H1 (cell line): Measurements from ENCODE around the gene EML5. TPM values are rescaled to one million over a fixed set of nuclear protein-coding genes. Genes with fewer than 3 reads are reported as not detected.

ENCODE experiments used
- CTCF ChIA-PET: fragments of 300-600 bp; sonication (Branson Sonifier 250); formaldehyde crosslinking; loops from one replicate; lab custom pipeline; 2021; ENCODE audit not compliant: partially characterized antibody; lab: Charles Lee
- POLR2A ChIA-PET: fragments of 300-600 bp; sonication (Branson Sonifier 250); formaldehyde crosslinking; loops from one replicate; lab custom pipeline; 2021; ENCODE audit warnings: inconsistent platforms; ENCODE audit not compliant: partially characterized antibody; lab: Charles Lee
- DNase-seq, 2 experiments: peaks; one replicate each; pipeline versions ENCODE4 v3.0.0 to v3.0.0-alpha.2; 2010 to 2022; ENCODE audit warnings: low spot score in 2 of 2, low read depth in 1 of 2, mixed read lengths in 1 of 2
- FAIRE-seq: peaks from 2 replicates; lab custom pipeline; 2011; peaks lifted over from hg19 to GRCh38; lab: Jason Lieb, UNC
- H2AFZ ChIP-seq: 2 replicates; pipeline ENCODE4 v1.8.1; 2012; ENCODE audit warnings: low read length, inconsistent platforms
- H2AK5ac ChIP-seq: 2 replicates; pipeline ENCODE4 v1.6.1; 2013; ENCODE audit warnings: low read depth, low read length
- H2BK120ac ChIP-seq: replicated peaks from 2 replicates; pipeline ENCODE3; 2013; ENCODE audit warnings: low read depth, low read length, inconsistent platforms
- H2BK12ac ChIP-seq: 2 replicates; pipeline ENCODE4 v1.6.1; 2013; ENCODE audit warnings: low read depth, low read length
- H2BK15ac ChIP-seq: 2 replicates; pipeline ENCODE4 v1.6.1; 2013; ENCODE audit warnings: low read length
- H2BK20ac ChIP-seq: 2 replicates; pipeline ENCODE4 v1.6.1; 2013; ENCODE audit warnings: low read length
- H2BK5ac ChIP-seq: 2 replicates; pipeline ENCODE4 v1.6.1; 2013; ENCODE audit warnings: low read depth, low read length
- H3K14ac ChIP-seq: 2 replicates; pipeline ENCODE4 v1.6.1; 2013; ENCODE audit warnings: inconsistent platforms; ENCODE audit not compliant: insufficient read length
- H3K18ac ChIP-seq: 2 replicates; pipeline ENCODE4 v1.6.1; 2013; ENCODE audit warnings: low read length; ENCODE audit errors: extremely low read depth
- H3K23ac ChIP-seq: 2 replicates; pipeline ENCODE4 v1.6.1; 2013; ENCODE audit warnings: inconsistent platforms; ENCODE audit not compliant: insufficient read length
- H3K23me2 ChIP-seq: 2 replicates; pipeline ENCODE4 v1.6.1; 2013; ENCODE audit warnings: low read depth, low read length
- H3K27ac ChIP-seq: 2 replicates; pipeline ENCODE4 v1.6.1; 2011; ENCODE audit warnings: low read depth, low read length, inconsistent platforms
- H3K27me3 ChIP-seq, 4 experiments: replicated peaks in 1 of 4; 1 replicate in 1 of 4; 2 replicates in 3 of 4; pipeline versions ENCODE4 v1.6.1 to v1.8.1; 2011 to 2013; ENCODE audit warnings: low read length in 3 of 4, mild to moderate bottlenecking in 3 of 4, inconsistent platforms in 2 of 4, mixed read lengths in 2 of 4, moderate library complexity in 1 of 4; ENCODE audit not compliant: control insufficient read depth in 3 of 4, insufficient read depth in 3 of 4; ENCODE audit errors: extremely low read depth in 1 of 4
- H3K36me3 ChIP-seq, 4 experiments: 2 replicates each; pipeline versions ENCODE4 v1.6.1 to v1.8.1; 2011 to 2013; ENCODE audit warnings: mild to moderate bottlenecking in 4 of 4, low read length in 3 of 4, moderate library complexity in 2 of 4, control low read depth in 1 of 4, inconsistent platforms in 1 of 4; ENCODE audit not compliant: insufficient read depth in 4 of 4, control insufficient read depth in 2 of 4
- H3K4ac ChIP-seq: replicated peaks from 2 replicates; pipeline ENCODE3; 2013; ENCODE audit warnings: low read length, low read depth, mixed read lengths, inconsistent platforms; ENCODE audit not compliant: insufficient read length
- H3K4me1 ChIP-seq, 4 experiments: replicated peaks in 1 of 4; 1 replicate in 1 of 4; 2 replicates in 3 of 4; pipeline versions ENCODE4 v1.6.1 to v1.8.1; 2011 to 2013; ENCODE audit warnings: low read length in 3 of 4, inconsistent platforms in 2 of 4, mixed read lengths in 1 of 4; ENCODE audit not compliant: insufficient read depth in 4 of 4, control insufficient read depth in 3 of 4
- H3K4me2 ChIP-seq, 2 experiments: 2 replicates each; pipeline versions ENCODE4 v1.6.1 to v1.8.1; 2011 to 2013; ENCODE audit warnings: low read depth in 2 of 2, low read length in 2 of 2, control low read depth in 1 of 2, inconsistent platforms in 1 of 2, mild to moderate bottlenecking in 1 of 2; ENCODE audit not compliant: insufficient read depth in 1 of 2
- H3K4me3 ChIP-seq, 4 experiments: fragments of 200-600, 300-600 bp in 1 of 4; sonication (generic), shearing (Covaris generic), sonication (Bioruptor Twin) in 1 of 4; 2 replicates each; pipeline versions ENCODE4 v1.5.1 to v1.8.1; 2011 to 2016; ENCODE audit warnings: low read length in 4 of 4, low read depth in 3 of 4, control low read depth in 2 of 4, inconsistent platforms in 2 of 4, mild to moderate bottlenecking in 2 of 4, mixed read lengths in 1 of 4, moderate library complexity in 1 of 4; ENCODE audit not compliant: insufficient read depth in 2 of 4; ENCODE audit errors: extremely low read depth in 1 of 4
- H3K56ac ChIP-seq: replicated peaks from 2 replicates; pipeline ENCODE3; 2013; ENCODE audit warnings: low read depth, mild to moderate bottlenecking, mixed read lengths, low read length, inconsistent platforms; ENCODE audit not compliant: insufficient read length
- H3K79me1 ChIP-seq: 2 replicates; pipeline ENCODE4 v1.6.1; 2013; ENCODE audit warnings: low read depth, low read length, control low read depth
- H3K79me2 ChIP-seq, 2 experiments: 2 replicates each; pipeline versions ENCODE4 v1.6.1 to v1.8.1; 2012 to 2013; ENCODE audit warnings: low read length in 2 of 2, mild to moderate bottlenecking in 2 of 2, inconsistent platforms in 1 of 2; ENCODE audit not compliant: insufficient read depth in 2 of 2, control insufficient read depth in 1 of 2
- H3K9ac ChIP-seq, 4 experiments: replicated peaks in 1 of 4; 1 replicate in 1 of 4; 2 replicates in 3 of 4; pipeline versions ENCODE4 v1.6.1 to v1.8.1; 2011 to 2013; ENCODE audit warnings: low read depth in 3 of 4, low read length in 3 of 4, control low read depth in 2 of 4, mild to moderate bottlenecking in 2 of 4, moderate library complexity in 2 of 4, inconsistent platforms in 1 of 4; ENCODE audit errors: extremely low read depth in 1 of 4
- H3K9me3 ChIP-seq, 2 experiments: 2 replicates each; pipeline versions ENCODE4 v1.6.1 to v1.8.1; 2012 to 2013; ENCODE audit warnings: mild to moderate bottlenecking in 2 of 2, moderate library complexity in 2 of 2, control low read depth in 1 of 2, inconsistent platforms in 1 of 2, low read depth in 1 of 2, low read length in 1 of 2, mixed read lengths in 1 of 2; ENCODE audit not compliant: insufficient read depth in 2 of 2
- H4K20me1 ChIP-seq, 2 experiments: replicated peaks in 1 of 2; 2 replicates each; pipeline versions ENCODE3 to v1.8.1; 2011 to 2013; ENCODE audit warnings: inconsistent platforms in 2 of 2, low read length in 2 of 2, mild to moderate bottlenecking in 1 of 2; ENCODE audit not compliant: insufficient read depth in 2 of 2, control insufficient read depth in 1 of 2
- H4K5ac ChIP-seq: 2 replicates; pipeline ENCODE4 v1.6.1; 2013; ENCODE audit warnings: low read length, low read depth, mixed read lengths, inconsistent platforms; ENCODE audit not compliant: insufficient read length
- H4K8ac ChIP-seq: 2 replicates; pipeline ENCODE4 v1.8.0; 2013; ENCODE audit warnings: mild to moderate bottlenecking, moderate library complexity, low read length, inconsistent platforms; ENCODE audit not compliant: insufficient read depth; ENCODE audit errors: extremely low read depth
- H4K91ac ChIP-seq: replicated peaks from 2 replicates; pipeline ENCODE3; 2013; ENCODE audit warnings: low read length, mixed read lengths, inconsistent platforms; ENCODE audit not compliant: insufficient read length
- CREB1 ChIP-seq: IDR thresholded peaks from 2 replicates; pipeline ENCODE4 v1.6.1; 2012; ENCODE audit warnings: inconsistent platforms
- MAX ChIP-seq: IDR thresholded peaks from 2 replicates; pipeline ENCODE4 v1.6.1; 2012; ENCODE audit warnings: inconsistent platforms
- YY1 ChIP-seq: IDR thresholded peaks from 2 replicates; pipeline ENCODE4 v1.6.1; 2011; ENCODE audit warnings: low read depth, mild to moderate bottlenecking, low read length
- polyA plus RNA-seq, 7 experiments: library from polyadenylated mRNA; depleted of rRNA in 3 of 7; stranded (reverse) in 5 of 7; unstranded in 2 of 7; fragments of >200 nt in 5 of 7; fragments of 200-250 nt in 2 of 7; gene quantifications; 1 replicate in 5 of 7; 2 replicates in 1 of 7; 4 replicates in 1 of 7; pipeline versions ENCODE4 v1.2.1 to v1.2.3, GENCODE V29; 2011 to 2013; ENCODE audit warnings: missing spikeins in 2 of 7, mixed read lengths in 2 of 7
- total RNA-seq: library from RNA; stranded (reverse); fragmentation: NEBNext Ultra II Directional; extraction: Animal tissue kit (Norgen Biotek cat#: 25700); gene quantifications from 2 replicates; pipeline ENCODE4 v1.2.1, GENCODE V29; 2021

Gene EML5
- total and polyA plus RNA-seq, 2 of the 8 experiments (the other 6 are each of a cell fraction or from before 2014, with no cell fraction given) = 0.39 to 0.88 TPM

- Histone ChIP-seq H4K5ac (no peak overlapping the region), H3K4me1 (peaks cover 0 to 4% (median 1%) of the 10 kb centered on the region in 4 experiments; a peak in 2 of 7 replicates), H4K8ac (no peak overlapping the region), H3K23me2 (no peaks in the 10 kb centered on the region; the same call in 1 of the 2 replicates), H4K20me1 (peaks cover 0 to 8% of the 10 kb centered on the region in 2 experiments), H2BK20ac (no peak overlapping the region), H2BK120ac (no peak overlapping the region), H2BK12ac (no peak overlapping the region), H3K9ac (no peak overlapping the region), H2BK15ac (no peak overlapping the region), H3K36me3 (peaks cover 31 to 86% (median 67%) of the 10 kb centered on the region in 4 experiments; a peak in 7 of 8 replicates), H4K91ac (no peak overlapping the region), H3K27ac (no peak overlapping the region), H3K4me3 (no peak overlapping the region), H2AK5ac (no peak overlapping the region), H3K56ac (no peak overlapping the region), H3K4ac (no peak overlapping the region), H3K79me1 (no peaks in the 10 kb centered on the region), H3K9me3 (peaks cover 0 to 3% of the 10 kb centered on the region in 2 experiments; a peak in 1 of 4 replicates), H3K23ac (no peak overlapping the region), H2BK5ac (no peak overlapping the region), H2AFZ (no peak overlapping the region), H3K14ac (no peak overlapping the region), H3K4me2 (no peak overlapping the region), H3K18ac (no peak overlapping the region), H3K79me2 (no peaks in the 10 kb centered on the region), H3K27me3 (no peaks in the 10 kb centered on the region)
- POLR2A ChIA-PET = interaction anchor here (2.2 kb wide), 1 partner anchor 14 kb away, joined by 5 read pairs; no protein-coding TSS in a partner anchor
- TF ChIP-seq YY1 (no peak), CREB1 (no peak), MAX (no peak)
- no peak for DNase-seq
- no peak for FAIRE-seq
- CTCF ChIA-PET = no interaction called here
Observed at GRCh38 chr14:88604212-88604611, 188.5 kb downstream of the EML5 start.
